ENCODE results near the gene SPATA1. TPM values are rescaled to one million over a fixed set of nuclear protein-coding genes. Genes with fewer than 3 reads are reported as not detected.

Gene SPATA1
- total RNA-seq, 1 experiment from 2014 or later: 0.52 TPM

GRCh38 chr1:84581648-84582047 lies 75.5 kb downstream of the SPATA1 start:
- H3K36me3 Mint-ChIP-seq (ENCODE audit: insufficient read depth, unreplicated experiment): no peaks in the 10 kb centered on the region
- CTCF ChIA-PET: no interaction called here
- TF ChIP-seq, protein P1, sequence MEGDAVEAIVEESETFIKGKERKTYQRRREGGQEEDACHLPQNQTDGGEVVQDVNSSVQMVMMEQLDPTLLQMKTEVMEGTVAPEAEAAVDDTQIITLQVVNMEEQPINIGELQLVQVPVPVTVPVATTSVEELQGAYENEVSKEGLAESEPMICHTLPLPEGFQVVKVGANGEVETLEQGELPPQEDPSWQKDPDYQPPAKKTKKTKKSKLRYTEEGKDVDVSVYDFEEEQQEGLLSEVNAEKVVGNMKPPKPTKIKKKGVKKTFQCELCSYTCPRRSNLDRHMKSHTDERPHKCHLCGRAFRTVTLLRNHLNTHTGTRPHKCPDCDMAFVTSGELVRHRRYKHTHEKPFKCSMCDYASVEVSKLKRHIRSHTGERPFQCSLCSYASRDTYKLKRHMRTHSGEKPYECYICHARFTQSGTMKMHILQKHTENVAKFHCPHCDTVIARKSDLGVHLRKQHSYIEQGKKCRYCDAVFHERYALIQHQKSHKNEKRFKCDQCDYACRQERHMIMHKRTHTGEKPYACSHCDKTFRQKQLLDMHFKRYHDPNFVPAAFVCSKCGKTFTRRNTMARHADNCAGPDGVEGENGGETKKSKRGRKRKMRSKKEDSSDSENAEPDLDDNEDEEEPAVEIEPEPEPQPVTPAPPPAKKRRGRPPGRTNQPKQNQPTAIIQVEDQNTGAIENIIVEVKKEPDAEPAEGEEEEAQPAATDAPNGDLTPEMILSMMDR (IDR thresholded peaks at IDR 0.05; ENCODE audit: unreplicated experiment): no peak
- intact Hi-C loops (cut with micrococcal nuclease; ENCODE audit: unreplicated experiment): no loop called here
- H3K9me3 Mint-ChIP-seq (ENCODE audit: low read depth, unreplicated experiment): no peaks in the 10 kb centered on the region
- H3K27ac Mint-ChIP-seq (ENCODE audit: unreplicated experiment): no peak overlapping the region
- no TSS peak for BruUV-seq (replicated peaks)
- no peaks in the 10 kb centered on the region for H3K27me3 Mint-ChIP-seq (ENCODE audit: unreplicated experiment)
- H3K4me1 Mint-ChIP-seq (ENCODE audit: low read depth, unreplicated experiment): peaks cover 8% of the 10 kb centered on the region
- H3K4me3 Mint-ChIP-seq (ENCODE audit: low read depth, unreplicated experiment): no peak overlapping the region
- no peak for DNase-seq

DNA sequence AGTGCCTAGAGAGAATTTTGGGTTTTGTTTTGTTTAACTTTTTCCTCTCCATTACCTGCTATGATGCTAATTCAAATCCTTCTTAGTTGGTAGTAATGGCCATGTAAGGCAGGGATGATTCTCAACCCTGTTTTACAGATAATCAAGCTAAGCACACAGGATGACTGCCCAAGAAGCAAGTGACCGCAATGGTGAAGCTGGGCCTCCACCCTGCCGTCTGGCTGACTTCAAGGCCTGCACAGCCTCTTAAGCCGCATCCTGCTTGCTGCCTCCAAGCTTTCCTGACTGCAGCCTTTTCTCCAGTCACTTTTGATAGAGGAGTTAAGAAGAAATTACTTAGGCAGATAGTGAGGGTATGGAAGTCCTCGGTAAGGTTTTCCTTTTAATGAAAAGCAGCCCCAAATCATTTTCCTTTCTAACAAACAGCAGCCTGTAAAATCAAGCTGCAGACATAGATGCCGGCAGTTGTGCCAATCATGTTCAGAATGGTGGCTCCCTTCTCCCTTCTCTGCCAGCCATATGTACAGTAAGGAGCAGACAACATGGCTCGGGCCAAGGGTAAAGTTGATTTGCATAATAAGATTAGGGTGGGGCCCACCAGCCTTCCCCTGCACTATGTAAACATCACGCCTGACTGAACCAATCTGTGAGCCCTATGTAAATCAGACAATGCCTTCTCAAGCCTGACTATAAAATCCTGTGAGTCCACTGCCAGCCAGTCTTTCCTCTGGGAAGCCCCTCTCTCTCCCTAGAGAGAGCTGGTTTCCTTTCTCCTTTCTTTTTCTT lies 76.8 kb downstream of the SPATA1 start:
- no peak overlapping the region for H3K27ac Mint-ChIP-seq (ENCODE audit: unreplicated experiment)
- CTCF ChIA-PET: no interaction called here
- H3K4me1 Mint-ChIP-seq (ENCODE audit: low read depth, unreplicated experiment): peaks cover 8% of the 10 kb centered on the region
- no peaks in the 10 kb centered on the region for H3K36me3 Mint-ChIP-seq (ENCODE audit: insufficient read depth, unreplicated experiment)
- DNase-seq: no peak
- BruUV-seq (replicated peaks): no TSS peak
- no peaks in the 10 kb centered on the region for H3K27me3 Mint-ChIP-seq (ENCODE audit: unreplicated experiment)
- H3K9me3 Mint-ChIP-seq (ENCODE audit: low read depth, unreplicated experiment): no peaks in the 10 kb centered on the region
- intact Hi-C loops (cut with micrococcal nuclease; ENCODE audit: unreplicated experiment): no loop called here
- no peak overlapping the region for H3K4me3 Mint-ChIP-seq (ENCODE audit: low read depth, unreplicated experiment)
- TF ChIP-seq, protein P1 (IDR thresholded peaks at IDR 0.05; ENCODE audit: unreplicated experiment): no peak

- TF ChIP-seq, protein P1 (IDR thresholded peaks at IDR 0.05; ENCODE audit: unreplicated experiment): no peak
- H3K27me3 Mint-ChIP-seq (ENCODE audit: unreplicated experiment): no peaks in the 10 kb centered on the region
- H3K27ac Mint-ChIP-seq (ENCODE audit: unreplicated experiment): no peak overlapping the region
- no peaks in the 10 kb centered on the region for H3K36me3 Mint-ChIP-seq (ENCODE audit: insufficient read depth, unreplicated experiment)
- peaks cover 8% of the 10 kb centered on the region for H3K4me1 Mint-ChIP-seq (ENCODE audit: low read depth, unreplicated experiment)
- DNase-seq: no peak
- no peaks in the 10 kb centered on the region for H3K9me3 Mint-ChIP-seq (ENCODE audit: low read depth, unreplicated experiment)
- H3K4me3 Mint-ChIP-seq (ENCODE audit: low read depth, unreplicated experiment): no peak overlapping the region
- BruUV-seq (replicated peaks): no TSS peak
- intact Hi-C loops (cut with micrococcal nuclease; ENCODE audit: unreplicated experiment): no loop called here
- CTCF ChIA-PET: no interaction called here
Observed at GRCh38 chr1:84583648-84584047, 77.5 kb downstream of the SPATA1 start.

GRCh38 chr1:84584126-84584525 lies 77.9 kb downstream of the SPATA1 start:
- H3K4me3 Mint-ChIP-seq (ENCODE audit: low read depth, unreplicated experiment): no peak overlapping the region
- H3K36me3 Mint-ChIP-seq (ENCODE audit: insufficient read depth, unreplicated experiment): no peaks in the 10 kb centered on the region
- no peak overlapping the region for H3K27ac Mint-ChIP-seq (ENCODE audit: unreplicated experiment)
- H3K9me3 Mint-ChIP-seq (ENCODE audit: low read depth, unreplicated experiment): no peaks in the 10 kb centered on the region
- CTCF ChIA-PET: no interaction called here
- BruUV-seq (replicated peaks): no TSS peak
- peaks cover 8% of the 10 kb centered on the region for H3K4me1 Mint-ChIP-seq (ENCODE audit: low read depth, unreplicated experiment)
- DNase-seq: no peak
- no peaks in the 10 kb centered on the region for H3K27me3 Mint-ChIP-seq (ENCODE audit: unreplicated experiment)
- TF ChIP-seq, protein P1 (IDR thresholded peaks at IDR 0.05; ENCODE audit: unreplicated experiment): no peak
- intact Hi-C loops (cut with micrococcal nuclease; ENCODE audit: unreplicated experiment): no loop called here
